CD4-positive, alpha-beta T cell treated with Interferon gamma for 1 hour (primary cell): ENCODE results near the gene VRK3.
A peak's percentile ranks its signal among the peaks of the same experiment; 100 is the strongest.

ENCODE experiments used
- DNase-seq: peaks from one replicate; pipeline ENCODE4 v3.0.0-alpha.2; 2020

VRK3 gene

DNA sequence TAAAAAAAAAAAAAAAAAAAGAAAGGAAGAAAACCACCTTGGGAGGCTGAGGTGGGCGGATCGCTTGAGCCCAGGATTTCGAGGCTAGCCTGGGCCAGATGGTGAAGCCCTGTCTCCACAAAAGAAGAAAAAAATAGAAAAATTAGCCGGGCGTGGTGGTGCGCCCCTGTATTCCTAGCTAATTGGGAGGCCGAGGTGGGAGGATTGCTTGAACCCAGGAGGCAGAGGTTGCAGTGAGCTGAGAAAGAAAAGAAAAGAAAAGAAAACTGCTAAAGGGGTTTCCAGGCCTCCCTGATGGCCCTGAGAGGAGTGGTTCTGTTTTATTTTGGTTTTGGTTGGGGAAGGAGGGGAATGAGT is 1.4 kb upstream of the VRK3 start:
- no peak for DNase-seq

DNA sequence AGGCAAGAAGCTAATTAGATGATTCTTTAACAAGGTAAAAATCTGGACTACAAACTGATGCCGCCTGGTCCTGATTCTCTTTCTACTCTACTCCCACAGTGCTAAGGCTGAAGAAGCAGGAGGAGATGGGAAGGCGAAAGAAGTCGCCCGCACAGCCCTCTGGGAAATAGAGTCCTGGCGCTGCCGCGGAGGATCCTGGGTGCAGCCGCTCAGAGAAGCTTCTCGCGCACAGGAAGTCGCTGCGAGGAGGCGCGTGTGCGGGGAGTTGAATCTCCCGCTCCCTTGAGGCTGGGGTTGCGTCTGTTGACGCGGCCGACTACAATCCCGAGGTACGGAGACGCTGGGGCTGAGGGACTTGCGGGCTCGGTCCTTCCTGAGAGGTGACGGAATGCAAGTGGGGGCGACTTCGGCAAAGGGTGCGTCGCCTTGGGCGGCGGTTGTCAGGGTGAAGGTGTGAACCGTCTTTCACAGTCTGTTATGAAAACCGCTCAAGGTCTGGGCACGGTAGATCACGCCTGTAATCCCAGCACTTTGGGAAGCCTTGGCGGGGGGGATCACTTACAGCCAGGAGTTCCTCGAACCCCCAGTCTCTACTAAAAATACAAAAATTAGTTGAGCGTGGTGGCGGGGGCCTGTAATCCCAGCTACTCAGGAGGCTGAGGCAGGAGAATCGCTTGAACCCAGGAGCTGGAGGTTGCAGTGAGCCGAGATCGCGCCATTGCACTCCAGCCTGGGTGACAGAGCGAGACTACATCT is 800 bp upstream of the VRK3 start, which contains the start of gene ZNF473:
TSS of gene ZNF473 (plus strand) at position 212 of the 756 bp plus-strand sequence. CDS start 5,078 bp downstream, outside the sequence.
- DNase-seq, result peak; percentile 96

DNA sequence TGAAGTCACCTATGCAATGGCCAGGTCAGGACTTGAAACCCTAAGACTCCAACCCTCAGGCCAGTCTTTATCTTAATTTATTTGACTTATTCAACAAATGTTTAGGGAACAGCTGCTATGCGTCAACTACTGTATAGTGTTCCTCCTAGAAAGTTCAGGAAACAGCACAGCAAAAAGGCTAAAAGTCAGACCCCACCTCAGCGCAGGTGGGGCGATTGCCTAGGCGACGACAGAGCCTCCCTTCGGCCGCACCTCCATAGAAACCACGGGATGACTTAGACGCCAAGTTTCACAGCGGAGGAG is 502 bp downstream of the VRK3 start:
- no peak for DNase-seq

DNA sequence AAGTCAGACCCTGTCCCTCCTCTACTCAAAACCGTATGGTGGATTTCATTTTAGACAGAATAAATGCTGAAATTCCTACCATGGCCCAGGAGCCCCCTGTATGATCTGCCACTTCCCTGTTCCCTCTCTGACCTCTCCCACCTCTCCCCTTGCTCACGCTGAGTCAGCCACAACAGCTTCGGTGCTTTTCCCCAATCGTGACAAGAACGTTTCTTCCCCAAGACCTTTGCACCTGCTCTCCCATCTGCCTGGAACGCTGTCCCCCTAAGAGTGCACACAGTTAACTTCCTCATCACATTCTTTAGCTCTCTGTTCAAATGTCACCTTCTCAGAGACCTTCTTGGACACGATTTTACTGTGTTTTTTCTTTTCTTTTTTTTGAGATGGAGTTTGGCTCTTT is 2.3 kb downstream of the VRK3 start:
- DNase-seq, result no peak

DNA sequence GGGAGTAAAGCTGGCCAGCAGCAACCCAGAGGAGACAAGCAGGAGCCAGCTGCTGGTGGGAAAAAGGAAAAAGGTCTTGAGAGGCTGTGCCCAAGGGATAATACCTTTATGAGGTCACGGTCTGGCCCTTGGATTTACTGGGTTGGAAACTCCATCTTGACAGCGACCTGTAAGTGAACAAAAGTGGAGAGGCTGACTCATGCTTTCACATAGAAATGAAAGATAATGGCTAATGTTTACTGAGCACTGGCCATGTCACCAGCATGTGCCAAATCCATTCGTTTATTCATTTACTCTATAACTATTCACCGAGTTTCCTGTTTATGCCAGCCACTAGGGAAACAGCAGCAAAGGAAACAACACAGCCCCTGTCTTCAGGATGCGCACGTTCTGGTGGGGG is 4.7 kb downstream of the VRK3 start:
- no peak for DNase-seq

DNA sequence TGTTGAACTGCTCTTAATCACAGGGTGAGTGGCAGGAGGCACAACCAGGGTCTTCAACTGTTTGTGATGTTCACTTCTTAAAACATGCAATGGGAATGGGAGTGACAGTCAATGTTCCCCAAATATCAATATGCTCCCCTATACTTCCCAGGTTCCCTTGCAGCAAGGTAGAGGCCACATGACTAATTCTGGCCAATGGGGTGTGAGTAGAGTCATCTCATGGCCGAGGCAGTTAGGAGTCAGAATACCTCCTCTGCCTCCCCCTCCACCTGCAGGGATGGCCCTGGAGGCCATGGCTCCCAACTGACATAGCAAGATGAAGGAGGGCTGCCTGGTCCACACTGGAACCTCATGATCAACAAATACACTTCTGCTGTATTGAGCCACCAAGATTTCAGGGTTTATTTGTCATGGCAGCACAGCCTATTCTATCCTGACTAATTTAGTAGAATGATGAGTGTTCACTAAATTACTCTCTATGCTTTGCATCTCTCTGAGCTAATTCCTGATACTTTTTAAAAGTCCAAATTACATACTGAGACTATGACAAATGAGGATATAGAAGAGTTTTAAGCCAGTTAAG is 8.9 kb downstream of the VRK3 start:
- DNase-seq, result no peak

DNA sequence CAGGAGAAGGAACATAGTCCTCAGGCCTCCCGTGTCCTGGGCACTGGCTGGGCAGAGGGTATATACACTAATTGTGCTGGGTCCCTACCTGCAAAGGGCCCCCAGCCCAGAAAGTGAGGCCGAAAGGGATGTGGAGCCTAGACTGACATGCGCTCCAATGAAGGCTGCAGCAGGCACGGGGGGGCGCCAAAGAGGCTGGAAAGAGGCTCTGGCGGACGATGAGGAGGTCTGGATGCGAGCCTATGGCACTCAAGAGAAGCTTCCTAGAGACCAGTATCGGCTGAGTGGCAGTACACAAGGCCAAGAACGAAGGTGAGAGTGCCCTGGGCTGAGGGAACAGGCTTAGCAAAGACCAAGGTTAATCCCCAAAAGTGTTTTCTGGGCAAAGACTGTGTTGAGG is 16.6 kb downstream of the VRK3 start:
- DNase-seq, result no peak

DNA sequence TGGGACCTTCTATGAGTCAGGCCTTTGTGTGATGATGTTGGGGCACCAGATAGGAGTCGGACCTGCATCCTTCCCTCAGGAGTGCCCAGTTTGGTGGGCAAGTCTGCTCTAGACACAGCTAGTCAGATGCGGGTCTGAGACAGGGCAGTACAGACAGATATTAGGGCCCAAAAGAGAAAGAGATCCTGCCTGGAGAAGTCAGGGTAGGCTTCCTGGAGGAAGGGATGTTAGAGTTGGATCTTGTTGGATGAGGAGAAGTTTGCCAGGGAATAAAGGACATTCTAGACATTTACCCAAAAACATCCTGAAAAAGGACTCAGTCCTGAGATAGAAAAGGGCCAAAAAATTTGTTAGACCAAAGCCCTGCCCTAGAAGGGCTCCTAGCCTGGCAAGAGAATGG is 17.2 kb downstream of the VRK3 start:
- DNase-seq, result no peak

DNA sequence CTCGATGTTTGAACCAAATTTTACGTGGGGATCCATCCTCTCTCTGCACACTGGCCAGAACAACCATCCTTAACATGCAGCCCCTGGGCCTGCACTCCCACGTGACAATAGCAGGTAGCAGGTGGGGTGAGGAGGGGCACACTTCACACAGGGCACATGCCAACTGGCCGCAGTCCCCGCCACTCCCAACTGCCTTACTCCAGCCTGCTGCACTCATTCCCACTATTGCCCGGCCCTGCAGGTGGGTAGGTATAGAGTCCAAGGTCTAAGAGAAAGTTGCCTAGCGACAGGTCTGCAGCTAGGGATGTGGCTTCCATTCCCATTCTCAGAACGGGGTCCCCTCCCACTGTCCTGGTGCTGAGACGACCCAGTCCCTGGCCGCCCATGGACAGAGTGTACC is 18.0 kb downstream of the VRK3 start:
- DNase-seq, result no peak

DNA sequence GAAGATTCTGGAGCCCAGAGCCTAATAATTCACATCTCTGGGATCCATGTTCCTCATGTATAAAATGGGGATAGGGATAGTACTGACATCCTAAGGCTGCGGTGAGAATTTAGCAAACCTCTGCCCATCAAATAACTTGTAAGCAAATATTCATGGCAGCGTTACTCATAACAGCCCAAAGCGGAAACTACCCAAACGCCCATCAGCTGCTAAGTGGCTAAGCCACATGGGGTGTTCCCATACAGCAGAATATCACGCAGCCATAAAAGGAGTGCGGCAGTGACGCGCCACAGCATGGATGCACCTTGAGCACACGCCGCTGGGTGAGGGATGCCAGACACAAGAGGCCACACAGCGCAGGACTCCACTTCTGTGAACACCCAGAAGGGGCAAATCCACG is 19.7 kb downstream of the VRK3 start:
- DNase-seq, result no peak

DNA sequence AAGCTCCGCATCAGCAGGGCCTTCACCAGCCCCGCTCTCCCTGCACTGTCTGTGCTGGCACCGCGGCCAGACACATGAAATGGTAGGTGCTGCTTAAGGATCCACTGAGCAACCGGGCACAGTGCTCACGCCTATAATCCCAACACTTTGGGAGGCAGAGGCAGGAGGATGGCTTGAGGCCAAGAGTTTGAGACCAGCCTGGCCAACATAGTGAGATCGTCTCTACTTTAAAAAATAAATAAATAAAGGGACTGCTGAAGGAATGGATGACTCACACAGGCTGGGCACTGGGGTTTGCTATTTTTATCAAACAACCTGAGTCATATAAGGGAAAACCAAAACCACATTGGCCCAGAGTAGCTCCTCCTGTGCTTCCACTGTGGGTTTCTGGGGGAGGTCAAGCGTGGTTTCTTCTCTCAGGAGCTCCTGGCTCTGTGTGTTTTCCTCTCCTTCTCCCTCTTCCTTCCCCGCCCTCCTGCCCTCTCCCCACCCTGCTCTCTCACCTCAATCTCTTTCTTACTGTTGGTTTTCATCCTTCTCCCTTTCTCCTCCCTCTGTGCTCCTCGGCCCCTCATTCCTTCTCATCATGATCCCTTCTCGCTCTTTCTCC is 21.3 kb downstream of the VRK3 start:
- DNase-seq, result no peak

DNA sequence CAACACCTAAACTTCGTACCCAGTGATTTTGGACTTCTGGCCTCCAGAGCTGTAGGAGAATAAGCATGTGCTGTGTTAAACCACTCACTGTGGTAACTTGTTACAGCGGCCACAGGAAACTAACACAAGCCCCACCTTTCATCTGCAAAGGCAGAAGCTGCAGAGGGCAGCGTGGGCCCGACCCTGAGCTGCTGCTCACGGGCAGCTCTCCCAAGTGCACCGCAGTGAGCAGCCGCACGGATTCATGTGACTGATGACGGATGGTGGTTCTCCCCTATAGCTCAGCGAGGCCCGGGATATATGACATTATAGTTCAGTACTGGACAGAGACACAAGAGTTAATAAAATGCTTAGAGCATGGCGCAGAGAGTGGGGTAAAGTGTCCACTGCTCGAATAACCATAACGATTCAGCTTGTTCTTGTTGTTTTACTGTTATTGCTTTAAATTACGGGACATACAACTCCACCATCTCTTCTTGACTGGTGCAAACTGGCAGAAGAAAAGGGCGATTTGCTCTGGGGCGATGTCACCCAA is 21.9 kb downstream of the VRK3 start:
- peak; percentile 7 for DNase-seq

DNA sequence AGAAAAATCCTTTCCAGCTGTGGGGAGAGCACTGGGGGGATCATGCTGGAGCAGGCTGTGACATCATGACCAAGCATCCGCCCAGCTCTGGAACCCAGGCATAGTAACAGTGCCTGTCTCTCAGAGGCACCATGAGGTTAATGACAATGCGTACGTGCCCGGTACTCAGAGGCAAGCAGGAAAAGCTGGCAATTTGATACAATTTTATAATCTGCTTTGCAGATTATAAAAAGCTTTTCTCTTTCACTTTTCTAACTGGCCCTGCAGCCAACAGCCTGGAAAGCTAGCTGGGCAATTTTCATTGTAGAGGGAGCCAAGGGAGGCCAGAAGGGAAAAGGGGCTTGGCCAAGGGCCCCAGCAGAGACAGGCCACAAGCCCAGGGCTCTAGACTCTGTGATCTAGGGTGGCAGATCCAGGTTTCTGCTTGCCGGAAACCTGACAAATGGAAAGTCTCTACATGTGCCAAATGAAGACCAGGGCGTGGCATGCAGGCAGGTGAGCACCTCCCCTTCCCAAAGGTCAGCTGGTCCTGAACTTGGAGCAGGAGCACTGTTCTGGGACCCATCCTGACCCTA is 22.7 kb downstream of the VRK3 start:
- DNase-seq, result no peak

DNA sequence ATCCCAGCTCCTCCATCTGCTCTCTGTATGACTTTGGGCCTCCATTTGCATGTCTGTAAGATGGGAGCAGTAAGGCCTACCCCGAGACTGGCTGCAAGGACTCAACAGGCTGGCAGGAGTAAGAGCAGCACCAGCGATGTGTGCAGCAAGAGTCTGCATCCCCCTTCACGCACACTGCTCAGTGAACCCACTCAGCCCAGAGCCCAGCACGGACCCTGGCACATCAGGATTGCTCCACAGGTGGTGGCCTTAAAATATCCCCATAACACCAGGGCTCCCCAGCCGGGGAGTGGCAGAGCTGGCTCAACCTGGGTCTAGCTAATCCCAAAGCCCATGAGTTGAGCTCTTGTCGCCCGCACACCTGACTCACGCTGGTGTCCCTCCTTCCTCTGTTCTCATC is 23.4 kb downstream of the VRK3 start:
- no peak for DNase-seq

DNA sequence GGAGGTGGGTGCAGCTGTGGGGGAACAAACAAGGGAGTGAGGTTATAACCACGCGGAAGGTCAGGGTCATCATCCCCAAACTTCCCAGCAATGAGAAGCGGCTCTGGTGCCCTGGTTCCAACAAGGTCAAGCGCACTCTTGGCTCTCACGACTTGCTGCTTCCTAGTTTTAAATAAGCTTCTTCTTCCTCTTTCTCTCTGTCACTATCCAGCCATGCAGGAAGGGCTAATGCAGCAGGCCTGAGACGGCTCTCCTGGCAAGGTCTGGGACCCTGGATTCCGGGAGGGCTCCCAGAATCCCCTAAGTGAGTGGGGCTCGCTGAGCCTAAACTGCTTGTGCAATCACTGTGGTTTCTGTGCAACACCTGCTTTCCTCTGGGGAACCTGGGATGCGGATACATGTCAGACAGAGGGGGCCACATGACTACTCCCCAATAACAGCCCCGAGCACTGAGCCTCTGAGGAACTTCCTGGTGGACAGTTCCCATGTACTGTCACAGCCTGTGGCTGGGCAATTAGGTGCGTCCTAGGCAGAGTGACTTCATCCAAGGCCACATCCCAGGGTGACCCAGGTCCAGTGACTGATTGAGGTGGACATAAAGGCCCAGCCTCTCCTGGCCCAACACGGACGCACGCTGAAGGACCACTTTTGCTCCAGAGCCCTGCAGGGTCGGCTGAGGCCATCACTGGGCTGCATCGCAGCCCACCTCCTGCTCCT is 24.2 kb downstream of the VRK3 start:
- no peak for DNase-seq

DNA sequence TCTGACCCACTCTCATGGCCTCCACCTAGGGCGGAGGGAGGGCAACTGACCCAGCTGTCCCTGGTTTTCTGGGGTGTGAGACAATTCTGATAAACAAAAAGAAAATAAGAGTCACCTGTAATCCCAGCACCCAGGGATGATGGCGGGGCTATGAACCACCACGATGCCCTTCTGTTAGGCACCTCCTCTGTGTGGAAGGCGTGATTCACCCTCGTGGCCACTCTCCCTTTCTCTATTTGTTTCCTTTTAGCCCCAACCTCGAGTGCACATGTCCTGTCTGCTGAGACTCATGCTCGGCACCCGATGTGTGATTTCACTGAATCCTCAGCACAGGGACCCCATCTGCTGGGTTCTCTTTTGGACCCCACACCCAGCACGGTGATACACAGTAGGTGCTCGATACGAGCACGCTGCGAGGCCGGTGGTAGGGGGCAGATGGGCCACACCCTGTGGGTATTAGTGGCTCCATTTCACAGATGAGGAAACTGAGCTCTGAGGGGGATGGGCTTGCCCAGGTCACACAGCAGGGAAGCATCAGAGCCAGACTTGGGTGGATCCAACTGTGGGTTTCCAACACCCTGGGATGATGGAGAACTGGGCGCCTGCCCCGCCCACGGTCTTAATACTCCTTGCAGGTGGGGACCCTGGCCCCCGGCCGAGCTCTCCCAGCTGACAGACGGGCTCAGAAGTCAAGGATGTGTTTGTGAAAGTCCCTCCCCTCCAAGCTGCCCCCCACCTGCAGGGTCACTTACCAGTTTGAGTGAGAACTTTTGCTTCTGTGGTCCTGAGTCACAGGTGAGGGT is 24.9 kb downstream of the VRK3 start:
- DNase-seq, result no peak

DNA sequence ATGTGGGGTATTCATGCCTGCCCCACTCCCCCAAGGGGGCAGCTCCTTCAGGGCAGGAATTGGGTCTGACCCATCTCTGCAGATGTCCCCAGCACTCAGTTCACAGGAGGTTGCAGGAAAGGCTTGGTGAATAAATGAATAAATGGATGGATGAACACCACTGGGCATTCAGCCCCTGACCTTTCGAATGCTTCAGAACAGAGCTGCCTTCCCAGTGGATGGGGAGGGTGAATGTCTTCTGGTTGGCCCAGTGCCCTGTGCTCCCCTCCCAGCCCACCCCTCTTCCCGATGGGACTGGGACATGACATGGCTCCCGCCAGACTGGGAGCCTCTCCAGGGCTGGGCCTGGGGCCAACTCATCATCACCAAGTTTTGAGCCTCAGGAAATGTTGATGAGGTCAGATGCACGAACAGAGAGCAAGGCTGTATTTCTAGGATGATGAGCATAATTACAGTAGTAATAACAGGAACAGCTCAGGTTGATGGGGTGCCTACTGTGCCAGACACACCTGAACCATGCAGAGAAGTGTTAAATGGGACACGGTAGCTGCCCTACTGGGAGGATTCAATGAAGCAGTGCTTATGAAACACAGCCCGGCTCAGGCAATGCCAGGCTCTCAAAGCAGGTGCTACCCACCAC is 25.7 kb downstream of the VRK3 start:
- DNase-seq, result no peak

DNA sequence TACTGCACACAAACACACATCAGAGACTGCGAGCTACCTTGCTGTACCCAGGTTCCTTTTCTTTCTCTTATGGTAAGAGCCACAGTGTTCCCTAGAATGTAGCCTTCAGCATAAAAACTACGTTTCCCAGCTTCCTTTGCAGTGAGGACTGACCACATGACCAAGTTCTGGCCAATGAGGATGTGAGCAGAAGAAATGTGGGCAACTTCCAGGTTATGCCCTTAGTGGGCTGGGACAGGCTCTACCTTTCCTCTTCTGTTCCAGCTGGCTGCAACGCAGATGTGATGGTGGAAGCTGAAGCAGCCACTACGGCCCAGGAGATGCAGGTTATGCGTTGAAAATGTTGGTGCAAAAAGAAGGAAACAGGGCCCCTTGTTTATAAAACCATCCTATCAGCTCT is 27.5 kb downstream of the VRK3 start:
- DNase-seq, result peak; percentile 17

DNA sequence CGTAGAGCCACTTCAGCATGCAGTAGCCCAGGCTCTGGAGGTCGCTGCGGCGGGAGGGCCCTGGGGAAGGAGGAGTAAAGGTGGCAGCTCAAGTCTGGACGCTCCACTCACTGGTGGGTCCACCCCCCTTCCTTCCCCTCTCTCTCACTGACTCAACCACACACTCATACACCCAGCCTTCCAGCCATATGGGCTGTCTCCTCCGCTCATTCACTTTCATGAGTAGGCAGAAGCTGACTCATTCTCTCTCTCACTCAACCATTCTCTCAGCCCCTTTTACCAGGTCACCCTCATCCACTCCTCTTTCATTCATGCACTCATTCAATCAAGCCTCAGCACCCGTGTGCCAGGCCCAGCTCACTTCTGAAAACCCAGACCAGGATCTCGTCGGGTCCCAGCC is 36.7 kb downstream of the VRK3 start:
- no peak for DNase-seq

DNA sequence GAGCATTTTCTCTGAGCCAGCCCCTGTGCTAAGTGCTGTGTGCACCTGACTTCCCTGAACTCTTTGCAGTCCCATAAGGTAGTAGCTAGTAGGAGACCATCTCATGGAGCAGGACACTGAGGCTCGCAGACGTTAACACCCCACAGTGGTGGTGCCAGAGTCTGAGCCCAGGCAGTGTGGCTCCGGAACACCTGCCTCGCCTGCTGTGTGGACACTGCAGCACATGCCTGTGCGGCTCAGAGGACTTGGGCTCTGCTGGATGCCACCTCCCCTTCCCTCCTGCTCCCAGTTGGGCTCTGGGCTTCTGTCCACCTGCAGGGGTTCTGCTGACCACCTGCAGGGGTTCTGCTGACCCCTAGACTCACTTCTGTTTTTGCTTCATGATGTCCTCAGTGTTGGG is 37.2 kb downstream of the VRK3 start:
- no peak for DNase-seq

DNA sequence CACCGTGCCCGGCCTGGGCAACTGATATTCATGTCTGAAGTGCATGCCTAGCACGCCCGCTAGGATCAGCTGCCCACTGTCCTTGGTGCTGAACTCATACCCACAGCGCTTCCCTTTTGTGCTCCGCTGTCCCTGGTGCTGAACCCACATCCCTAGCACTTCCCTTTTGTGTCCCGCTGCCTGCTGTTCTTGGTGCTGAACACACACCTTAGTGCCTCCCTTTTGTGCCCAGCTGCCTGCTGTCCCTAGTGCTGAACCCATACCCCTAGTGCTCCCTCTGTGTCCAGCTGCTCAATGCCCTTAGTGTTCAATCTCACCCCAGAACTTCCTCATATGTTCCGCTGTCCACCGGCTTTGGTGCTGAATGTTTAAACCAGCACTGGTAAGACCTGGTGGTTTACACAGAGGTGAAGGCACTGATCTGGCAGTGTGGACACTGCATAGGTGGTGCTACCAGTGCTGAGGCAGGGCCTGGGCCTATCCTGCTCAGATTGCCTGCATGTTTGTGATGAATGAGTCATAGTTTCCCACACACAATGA is 37.9 kb downstream of the VRK3 start:
- DNase-seq, result peak; percentile 80

DNA sequence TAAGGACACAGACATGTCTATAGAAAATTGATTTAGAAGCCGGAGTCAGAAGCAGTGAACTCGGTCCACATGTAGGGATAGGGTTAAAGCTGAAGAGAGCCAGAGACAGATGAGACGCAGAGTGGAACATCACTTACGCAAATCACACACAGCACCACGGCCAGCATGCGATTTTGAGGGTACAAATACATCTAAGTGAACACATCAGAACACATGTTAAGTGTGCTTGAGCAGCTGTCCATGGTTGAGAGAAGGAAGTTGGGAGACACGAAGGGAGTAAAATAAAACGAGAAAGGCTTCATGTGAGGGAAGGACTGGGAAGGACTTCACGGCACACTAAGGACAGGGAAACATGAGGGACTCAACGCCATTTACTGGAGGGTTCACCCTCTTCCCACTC is 38.8 kb downstream of the VRK3 start:
- DNase-seq, result no peak
